Loucy (cell line): ENCODE measurements around the gene RPN1.
A peak's percentile ranks its signal among the peaks of the same experiment; 100 is the strongest.
"Not testable (repeated sequence)": the region's sequence is repeated elsewhere in the genome, so short reads cannot be mapped to it uniquely, and the experiment has no call there.

ENCODE experiments used
- H2AFZ ChIP-seq: fragments of 200-600 bp; sonication (generic); 2 replicates; pipeline ENCODE4 v1.6.0; 2016; ENCODE audit warnings: antibody characterized with exemption, mild to moderate bottlenecking, low read length, moderate library complexity
- H3F3A ChIP-seq: fragments of 200-600 bp; 2 replicates; pipeline ENCODE4 v1.6.0; 2016; ENCODE audit warnings: antibody characterized with exemption, low read depth, mild to moderate bottlenecking
- H3K27me3 ChIP-seq: fragments of 200-600 bp; sonication (generic); 2 replicates; pipeline ENCODE4 v1.6.1; 2014; ENCODE audit warnings: low read length, mild to moderate bottlenecking; ENCODE audit not compliant: insufficient read depth, poor library complexity, severe bottlenecking
- H3K36me3 ChIP-seq: fragments of 200-600 bp; sonication (generic); 2 replicates; pipeline ENCODE4 v1.6.1; 2016; ENCODE audit warnings: low read length; ENCODE audit not compliant: insufficient read depth
- H3K4me1 ChIP-seq: fragments of 200-600 bp; sonication (generic); 2 replicates; pipeline ENCODE4 v1.5.1; 2014; ENCODE audit warnings: low read length, mild to moderate bottlenecking; ENCODE audit not compliant: insufficient read depth, poor library complexity, severe bottlenecking
- H3K4me2 ChIP-seq: fragments of 200-600 bp; sonication (generic); 2 replicates; pipeline ENCODE4 v1.6.0; 2014; ENCODE audit warnings: antibody characterized with exemption, low read length, low read depth, mild to moderate bottlenecking; ENCODE audit not compliant: poor library complexity, severe bottlenecking
- H3K4me3 ChIP-seq: fragments of 200-600 bp; sonication (generic); 2 replicates; pipeline ENCODE4 v1.5.1; 2014; ENCODE audit warnings: low read length, mild to moderate bottlenecking, mixed read lengths; ENCODE audit not compliant: poor library complexity, severe bottlenecking
- H3K79me2 ChIP-seq: fragments of 200-600 bp; sonication (generic); 2 replicates; pipeline ENCODE4 v1.6.1; 2014; ENCODE audit warnings: low read length; ENCODE audit not compliant: insufficient read depth
- H3K9ac ChIP-seq: fragments of 200-600 bp; sonication (generic); 2 replicates; pipeline ENCODE4 v1.6.0; 2014; ENCODE audit warnings: mild to moderate bottlenecking, low read depth, low read length, moderate library complexity; ENCODE audit not compliant: poor library complexity, severe bottlenecking
- H3K9me2 ChIP-seq: fragments of 200-600 bp; sonication (generic); replicated peaks from 2 replicates; pipeline ENCODE4 v1.6.1; 2016; ENCODE audit warnings: low read depth, low read length, mixed read lengths
- H3K9me3 ChIP-seq: fragments of 200-600 bp; sonication (generic); 2 replicates; pipeline ENCODE4 v1.6.1; 2014; ENCODE audit warnings: mild to moderate bottlenecking, antibody characterized with exemption, low read length, low read depth; ENCODE audit not compliant: insufficient read depth
- H4K20me1 ChIP-seq: fragments of 200-600 bp; sonication (generic); 2 replicates; pipeline ENCODE4 v1.6.0; 2014; ENCODE audit warnings: antibody characterized with exemption, low read length, mild to moderate bottlenecking; ENCODE audit not compliant: insufficient read depth, poor library complexity, severe bottlenecking
- EZH2phosphoT487 ChIP-seq: fragments of 200-600 bp; IDR thresholded peaks from 2 replicates; pipeline ENCODE4 v1.6.1; 2018; ENCODE audit warnings: antibody characterized with exemption, mild to moderate bottlenecking, moderate library complexity, borderline replicate concordance
- TF ChIP-seq, protein P1 (sequence below): fragments of 200-600 bp; sonication (generic); conservative IDR thresholded peaks from 2 replicates; pipeline ENCODE4 v1.5.1; 2014; ENCODE audit warnings: mild to moderate bottlenecking, antibody characterized with exemption, low read length

The RPN1 gene

DNA sequence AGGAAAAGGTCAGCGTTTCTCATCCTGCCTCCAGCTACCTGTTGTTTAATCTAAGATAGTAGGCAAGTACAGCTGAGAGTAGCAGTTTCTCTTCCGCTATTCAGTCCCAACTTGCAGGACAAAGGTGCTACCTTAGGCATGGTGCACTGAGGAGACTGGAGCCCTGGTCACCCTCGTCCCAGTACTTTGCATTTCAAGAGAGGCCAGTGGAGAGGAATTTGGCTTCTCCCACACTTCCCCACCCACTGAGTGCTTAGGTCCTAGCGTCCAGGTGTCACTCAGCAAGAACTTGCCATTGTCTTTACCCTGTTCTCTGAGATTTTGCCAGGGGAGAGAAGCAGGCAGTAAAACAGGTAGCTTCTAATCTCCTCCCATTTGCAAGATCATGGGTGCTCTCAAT is 12.5 kb upstream of the RPN1 start:
- H3K79me2 ChIP-seq = no peaks in the 10 kb centered on the region
- H3K9ac ChIP-seq = no peak overlapping the region
- H3K27me3 ChIP-seq = no peaks in the 10 kb centered on the region
- H3K9me2 ChIP-seq = no peaks in the 10 kb centered on the region
- no peaks in the 10 kb centered on the region for H4K20me1 ChIP-seq
- H3K36me3 ChIP-seq = no peaks in the 10 kb centered on the region
- H3K4me1 ChIP-seq = peaks cover 4% of the 10 kb centered on the region
- TF ChIP-seq, protein P1, sequence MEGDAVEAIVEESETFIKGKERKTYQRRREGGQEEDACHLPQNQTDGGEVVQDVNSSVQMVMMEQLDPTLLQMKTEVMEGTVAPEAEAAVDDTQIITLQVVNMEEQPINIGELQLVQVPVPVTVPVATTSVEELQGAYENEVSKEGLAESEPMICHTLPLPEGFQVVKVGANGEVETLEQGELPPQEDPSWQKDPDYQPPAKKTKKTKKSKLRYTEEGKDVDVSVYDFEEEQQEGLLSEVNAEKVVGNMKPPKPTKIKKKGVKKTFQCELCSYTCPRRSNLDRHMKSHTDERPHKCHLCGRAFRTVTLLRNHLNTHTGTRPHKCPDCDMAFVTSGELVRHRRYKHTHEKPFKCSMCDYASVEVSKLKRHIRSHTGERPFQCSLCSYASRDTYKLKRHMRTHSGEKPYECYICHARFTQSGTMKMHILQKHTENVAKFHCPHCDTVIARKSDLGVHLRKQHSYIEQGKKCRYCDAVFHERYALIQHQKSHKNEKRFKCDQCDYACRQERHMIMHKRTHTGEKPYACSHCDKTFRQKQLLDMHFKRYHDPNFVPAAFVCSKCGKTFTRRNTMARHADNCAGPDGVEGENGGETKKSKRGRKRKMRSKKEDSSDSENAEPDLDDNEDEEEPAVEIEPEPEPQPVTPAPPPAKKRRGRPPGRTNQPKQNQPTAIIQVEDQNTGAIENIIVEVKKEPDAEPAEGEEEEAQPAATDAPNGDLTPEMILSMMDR = no peak
- no peak for TF ChIP-seq EZH2phosphoT487
- H3F3A ChIP-seq = no peaks in the 10 kb centered on the region
- H2AFZ ChIP-seq = no peak overlapping the region; the same call in 1 of the 2 replicates
- no peak overlapping the region for H3K4me2 ChIP-seq
- H3K4me3 ChIP-seq = no peak overlapping the region
- H3K9me3 ChIP-seq = no peaks in the 10 kb centered on the region

DNA sequence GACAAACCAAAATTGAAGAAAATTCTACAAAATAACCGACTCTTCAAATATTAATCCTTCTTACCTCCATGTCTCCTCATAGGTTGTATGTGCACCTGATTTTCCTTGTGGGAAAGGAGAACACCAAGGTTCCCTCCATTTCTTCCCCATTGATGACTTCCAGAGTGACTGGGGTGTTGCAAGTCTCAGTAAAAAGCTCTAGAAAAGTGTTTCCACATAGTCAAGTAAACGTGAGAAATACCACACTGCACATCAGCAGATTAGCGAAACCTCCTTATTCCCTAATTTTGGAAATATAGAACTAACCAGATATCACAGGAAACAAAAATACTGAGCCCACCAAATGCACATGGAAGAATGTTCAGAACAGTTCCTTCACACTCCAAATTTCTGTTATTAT is 4.9 kb upstream of the RPN1 start:
- Histone ChIP-seq H3K9me2 (no peaks in the 10 kb centered on the region), H4K20me1 (peaks cover under 1% of the 10 kb centered on the region), H3K36me3 (no peaks in the 10 kb centered on the region), H3K9me3 (no peaks in the 10 kb centered on the region), H3K4me1 (peaks cover 4% of the 10 kb centered on the region), H3K9ac (no peak overlapping the region), H3K27me3 (peaks cover under 1% of the 10 kb centered on the region), H3K79me2 (peaks cover under 1% of the 10 kb centered on the region; the same call in 1 of the 2 replicates), H3F3A (no peaks in the 10 kb centered on the region), H2AFZ (no peak overlapping the region), H3K4me2 (no peak overlapping the region), H3K4me3 (no peak overlapping the region)
- TF ChIP-seq, protein P1 = no peak
- no peak for TF ChIP-seq EZH2phosphoT487

DNA sequence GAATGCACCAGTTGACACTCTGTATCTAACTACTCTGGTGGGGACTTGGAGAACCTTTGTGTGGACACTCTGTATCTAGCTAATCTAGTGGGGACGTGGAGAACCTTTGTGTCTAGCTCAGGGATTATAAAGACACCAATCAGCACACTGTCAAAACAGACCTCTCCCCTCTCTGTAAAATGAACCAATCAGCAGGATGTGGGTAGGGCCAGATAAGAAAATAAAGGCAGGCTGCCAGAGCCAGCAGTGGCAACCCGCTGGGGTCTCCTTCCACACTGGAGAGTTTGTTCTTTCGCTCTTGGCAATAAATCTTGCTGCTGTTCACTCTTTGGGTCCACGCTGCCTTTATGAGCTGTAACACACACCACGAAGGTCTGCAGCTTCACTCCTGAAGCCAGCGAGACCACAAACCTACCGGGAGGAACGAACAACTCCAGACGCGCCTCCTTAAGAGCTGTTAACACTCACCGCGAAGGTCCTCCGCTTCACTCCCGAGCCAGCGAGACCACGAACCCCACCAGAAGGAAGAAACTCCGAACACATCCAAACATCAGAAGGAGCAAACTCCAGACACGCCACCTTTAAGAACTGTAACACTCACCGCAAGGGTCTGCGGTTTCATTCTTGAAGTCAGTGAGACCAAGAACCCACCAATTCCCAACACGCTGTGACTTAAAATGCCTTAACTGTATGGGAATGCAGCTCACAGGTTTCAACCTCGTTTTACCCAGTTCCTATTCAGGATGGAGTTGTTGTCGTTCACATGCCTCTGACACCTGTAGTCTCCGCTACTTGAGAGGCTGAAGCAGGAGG is 3.6 kb upstream of the RPN1 start:
- H3F3A ChIP-seq, H3K9me2 ChIP-seq, H3K4me1 ChIP-seq, H3K9me3 ChIP-seq, H3K27me3 ChIP-seq, H3K36me3 ChIP-seq: not testable (repeated sequence)
- peaks cover 14% of the 10 kb centered on the region for H4K20me1 ChIP-seq
- H3K79me2 ChIP-seq = peaks cover 14% of the 10 kb centered on the region
- peak overlapping the region; percentile 69 for H3K9ac ChIP-seq
- peak overlapping the region; percentile 86 for H3K4me2 ChIP-seq
- H3K4me3 ChIP-seq = peak overlapping the region; percentile 69
- H2AFZ ChIP-seq = peak overlapping the region; percentile 79

DNA sequence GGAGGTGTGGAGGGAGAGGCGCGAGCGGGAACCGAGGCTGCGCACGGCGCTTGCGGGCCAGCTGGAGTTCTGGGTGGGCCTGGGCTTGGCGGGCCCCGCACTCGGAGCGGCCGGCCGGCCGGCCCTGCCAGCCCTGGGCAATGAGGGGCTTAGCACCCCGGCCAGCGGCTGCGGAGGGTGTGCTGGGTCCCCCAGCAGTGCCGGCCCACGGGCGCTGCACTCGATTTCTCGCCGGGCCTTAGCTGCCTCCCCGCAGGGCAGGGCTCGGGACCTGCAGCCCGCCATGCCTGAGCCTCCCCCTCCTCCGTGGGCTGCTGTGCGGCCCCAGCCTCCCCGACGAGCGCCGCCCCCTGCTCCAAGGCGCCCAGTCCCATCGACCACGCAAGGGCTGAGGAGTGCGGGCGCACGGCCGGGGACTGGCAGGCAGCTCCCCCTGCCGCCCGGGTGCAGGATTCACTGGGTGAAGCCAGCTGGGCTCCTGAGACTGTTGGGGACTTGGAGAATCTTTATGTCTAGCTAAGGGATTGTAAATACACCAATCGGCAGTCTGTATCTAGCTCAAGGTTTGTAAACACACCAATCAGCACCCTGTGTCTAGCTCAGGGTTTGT is 2.9 kb upstream of the RPN1 start:
- peak overlapping the region; percentile 79 for H2AFZ ChIP-seq
- H3K4me1 ChIP-seq = peaks cover 16% of the 10 kb centered on the region
- peak overlapping the region; percentile 69 for H3K4me3 ChIP-seq
- not testable (repeated sequence) for H3K27me3 ChIP-seq, H3F3A ChIP-seq, H3K36me3 ChIP-seq, H3K9me3 ChIP-seq, H3K9me2 ChIP-seq
- H3K9ac ChIP-seq = peak overlapping the region; percentile 69
- peaks cover 21% of the 10 kb centered on the region for H3K79me2 ChIP-seq
- peaks cover 21% of the 10 kb centered on the region for H4K20me1 ChIP-seq
- peak overlapping the region; percentile 86 for H3K4me2 ChIP-seq
